Measurements from ENCODE around the gene OR8B3.
"Not testable (repeated sequence)": the region's sequence is repeated elsewhere in the genome, so short reads cannot be mapped to it uniquely, and the experiment has no call there.

Gene OR8B3

GRCh38 chr11:124402326-124402922 lies 3.6 kb upstream of the OR8B3 start:
- Histone ChIP-seq H3K4me1 (ENCODE audit: insufficient read depth, poor library complexity, severe bottlenecking) (no peaks in the 10 kb centered on the region), H3K4me3 (ENCODE audit: severe bottlenecking) (no peak overlapping the region), H3K27me3 (ENCODE audit: insufficient read depth, poor library complexity, severe bottlenecking) (no peaks in the 10 kb centered on the region), H3K36me3 (ENCODE audit: low read depth) (no peaks in the 10 kb centered on the region), H3K9me3 (ENCODE audit: severe bottlenecking) (no peaks in the 10 kb centered on the region), H3K27ac (ENCODE audit: poor library complexity, severe bottlenecking) (no peak overlapping the region)
- peak; percentile 83 for TF ChIP-seq CTCF (IDR thresholded peaks at IDR 0.05; ENCODE audit: poor library complexity, severe bottlenecking)
- DNase-seq (ENCODE audit: low spot score) (peak; percentile 70), ATAC-seq (ENCODE audit: low read depth) (peak; percentile 94)

GRCh38 chr11:124396847-124397246 lies 2.0 kb downstream of the OR8B3 start:
- H3K27ac ChIP-seq (ENCODE audit: poor library complexity, severe bottlenecking); H3K9me3 ChIP-seq (ENCODE audit: severe bottlenecking); H3K36me3 ChIP-seq (ENCODE audit: low read depth); H3K27me3 ChIP-seq (ENCODE audit: insufficient read depth, poor library complexity, severe bottlenecking); ATAC-seq (ENCODE audit: low read depth); H3K4me3 ChIP-seq (ENCODE audit: severe bottlenecking); H3K4me1 ChIP-seq (ENCODE audit: insufficient read depth, poor library complexity, severe bottlenecking); DNase-seq (ENCODE audit: low spot score): not testable (repeated sequence)

GRCh38 chr11:124394408-124394807 lies 4.4 kb downstream of the OR8B3 start:
- TF ChIP-seq CTCF (IDR thresholded peaks at IDR 0.05; ENCODE audit: poor library complexity, severe bottlenecking): no peak
- Histone ChIP-seq H3K9me3 (ENCODE audit: severe bottlenecking) (no peaks in the 10 kb centered on the region), H3K4me1 (ENCODE audit: insufficient read depth, poor library complexity, severe bottlenecking) (no peaks in the 10 kb centered on the region), H3K4me3 (ENCODE audit: severe bottlenecking) (no peak overlapping the region), H3K27ac (ENCODE audit: poor library complexity, severe bottlenecking) (no peak overlapping the region), H3K36me3 (ENCODE audit: low read depth) (no peaks in the 10 kb centered on the region), H3K27me3 (ENCODE audit: insufficient read depth, poor library complexity, severe bottlenecking) (no peaks in the 10 kb centered on the region)
- DNase-seq (ENCODE audit: low spot score): no peak
- ATAC-seq (ENCODE audit: low read depth): no peak

- Histone ChIP-seq H3K36me3 (ENCODE audit: low read depth) (no peaks in the 10 kb centered on the region), H3K27me3 (ENCODE audit: insufficient read depth, poor library complexity, severe bottlenecking) (no peaks in the 10 kb centered on the region), H3K27ac (ENCODE audit: poor library complexity, severe bottlenecking) (no peak within 1 kb of the TSS), H3K4me1 (ENCODE audit: insufficient read depth, poor library complexity, severe bottlenecking) (no peaks in the 10 kb centered on the region), H3K4me3 (ENCODE audit: severe bottlenecking) (no peak within 1 kb of the TSS), H3K9me3 (ENCODE audit: severe bottlenecking) (no peaks in the 10 kb centered on the region)
- TF ChIP-seq CTCF (IDR thresholded peaks at IDR 0.05; ENCODE audit: poor library complexity, severe bottlenecking): no peak
- no peak for ATAC-seq (ENCODE audit: low read depth)
- no peak for DNase-seq (ENCODE audit: low spot score)
Measured at GRCh38 chr11:124384399-124384798, 14.4 kb downstream of the OR8B3 start, which contains the start of gene OR8B2. TSS of gene OR8B2 (minus strand) at chr11:124384499. CDS start at chr11:124383343, 1,156 bp downstream.

GRCh38 chr11:124382857-124383256 lies 16.0 kb downstream of the OR8B3 start:
- ATAC-seq (ENCODE audit: low read depth): not testable (repeated sequence)

GRCh38 chr11:124380585-124380984 lies 18.2 kb downstream of the OR8B3 start:
- TF ChIP-seq CTCF (IDR thresholded peaks at IDR 0.05; ENCODE audit: poor library complexity, severe bottlenecking): no peak
- ATAC-seq (ENCODE audit: low read depth): no peak
- DNase-seq (ENCODE audit: low spot score): no peak
- H3K36me3 ChIP-seq (ENCODE audit: low read depth): no peaks in the 10 kb centered on the region
- H3K9me3 ChIP-seq (ENCODE audit: severe bottlenecking): no peaks in the 10 kb centered on the region
- H3K4me1 ChIP-seq (ENCODE audit: insufficient read depth, poor library complexity, severe bottlenecking): no peaks in the 10 kb centered on the region
- H3K4me3 ChIP-seq (ENCODE audit: severe bottlenecking): no peak overlapping the region
- H3K27me3 ChIP-seq (ENCODE audit: insufficient read depth, poor library complexity, severe bottlenecking): peaks cover 10% of the 10 kb centered on the region
- no peak overlapping the region for H3K27ac ChIP-seq (ENCODE audit: poor library complexity, severe bottlenecking)

More at GRCh38 chr11:124382857-124383256, 16.0 kb downstream of the OR8B3 start:
- not testable (repeated sequence) for H3K27ac ChIP-seq (ENCODE audit: poor library complexity, severe bottlenecking); H3K27me3 ChIP-seq (ENCODE audit: insufficient read depth, poor library complexity, severe bottlenecking); H3K9me3 ChIP-seq (ENCODE audit: severe bottlenecking); DNase-seq (ENCODE audit: low spot score); H3K4me1 ChIP-seq (ENCODE audit: insufficient read depth, poor library complexity, severe bottlenecking); H3K4me3 ChIP-seq (ENCODE audit: severe bottlenecking); H3K36me3 ChIP-seq (ENCODE audit: low read depth)

Measured in RWPE2 (cell line).